Measurements from ENCODE around the gene ACER3.
A peak's percentile ranks its signal among the peaks of the same experiment; 100 is the strongest.
"Not testable (repeated sequence)": the region's sequence is repeated elsewhere in the genome, so short reads cannot be mapped to it uniquely, and the experiment has no call there.

Gene ACER3

DNA sequence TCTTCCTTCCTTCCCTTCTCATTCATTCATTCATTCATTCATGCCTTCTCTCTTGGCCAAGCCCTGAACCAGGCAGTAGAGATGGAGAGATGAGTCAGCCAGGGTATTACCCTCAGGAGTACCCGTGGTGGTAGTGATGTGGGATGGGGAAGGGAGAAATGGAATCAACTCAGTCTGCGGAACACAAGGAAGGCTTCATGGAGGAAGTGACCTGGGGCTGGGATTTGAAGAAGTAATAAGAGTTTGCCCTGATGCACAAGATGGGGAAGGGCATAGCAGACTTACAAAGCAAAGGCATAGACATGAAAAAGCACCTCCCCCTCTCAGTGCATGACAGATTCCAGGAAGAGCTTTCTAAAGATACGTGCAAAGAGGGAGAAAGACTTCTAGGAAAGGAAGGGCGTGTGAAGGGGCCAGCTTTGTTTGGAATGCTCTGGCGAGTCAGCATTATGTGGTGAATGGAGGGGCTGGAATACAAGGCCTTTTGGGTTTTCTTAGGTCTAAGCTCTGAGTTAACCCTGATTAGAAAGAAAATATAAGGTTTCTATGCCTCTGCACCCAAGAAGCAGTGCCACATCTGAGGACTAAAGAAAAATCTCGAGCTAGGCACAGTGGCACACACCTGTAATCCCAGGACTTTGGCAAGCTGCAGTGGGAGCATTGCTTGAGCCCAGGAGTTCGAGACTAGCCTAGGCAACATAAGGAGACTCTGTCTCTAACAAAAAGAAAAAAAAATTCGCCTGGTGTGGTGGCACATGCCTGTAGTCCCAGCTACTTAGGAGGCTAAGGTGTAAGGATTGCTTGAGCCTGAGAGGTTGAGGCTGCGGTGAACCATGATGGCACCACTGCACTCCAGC is 36.4 kb upstream of the ACER3 start:
- no peak for TF ChIP-seq GABPA (IDR thresholded peaks at IDR 0.05; ENCODE audit: low read depth)
- TF ChIP-seq, protein P1, sequence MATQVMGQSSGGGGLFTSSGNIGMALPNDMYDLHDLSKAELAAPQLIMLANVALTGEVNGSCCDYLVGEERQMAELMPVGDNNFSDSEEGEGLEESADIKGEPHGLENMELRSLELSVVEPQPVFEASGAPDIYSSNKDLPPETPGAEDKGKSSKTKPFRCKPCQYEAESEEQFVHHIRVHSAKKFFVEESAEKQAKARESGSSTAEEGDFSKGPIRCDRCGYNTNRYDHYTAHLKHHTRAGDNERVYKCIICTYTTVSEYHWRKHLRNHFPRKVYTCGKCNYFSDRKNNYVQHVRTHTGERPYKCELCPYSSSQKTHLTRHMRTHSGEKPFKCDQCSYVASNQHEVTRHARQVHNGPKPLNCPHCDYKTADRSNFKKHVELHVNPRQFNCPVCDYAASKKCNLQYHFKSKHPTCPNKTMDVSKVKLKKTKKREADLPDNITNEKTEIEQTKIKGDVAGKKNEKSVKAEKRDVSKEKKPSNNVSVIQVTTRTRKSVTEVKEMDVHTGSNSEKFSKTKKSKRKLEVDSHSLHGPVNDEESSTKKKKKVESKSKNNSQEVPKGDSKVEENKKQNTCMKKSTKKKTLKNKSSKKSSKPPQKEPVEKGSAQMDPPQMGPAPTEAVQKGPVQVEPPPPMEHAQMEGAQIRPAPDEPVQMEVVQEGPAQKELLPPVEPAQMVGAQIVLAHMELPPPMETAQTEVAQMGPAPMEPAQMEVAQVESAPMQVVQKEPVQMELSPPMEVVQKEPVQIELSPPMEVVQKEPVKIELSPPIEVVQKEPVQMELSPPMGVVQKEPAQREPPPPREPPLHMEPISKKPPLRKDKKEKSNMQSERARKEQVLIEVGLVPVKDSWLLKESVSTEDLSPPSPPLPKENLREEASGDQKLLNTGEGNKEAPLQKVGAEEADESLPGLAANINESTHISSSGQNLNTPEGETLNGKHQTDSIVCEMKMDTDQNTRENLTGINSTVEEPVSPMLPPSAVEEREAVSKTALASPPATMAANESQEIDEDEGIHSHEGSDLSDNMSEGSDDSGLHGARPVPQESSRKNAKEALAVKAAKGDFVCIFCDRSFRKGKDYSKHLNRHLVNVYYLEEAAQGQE (IDR thresholded peaks at IDR 0.05; ENCODE audit: insufficient replicate concordance, low read depth), result no peak
- Histone ChIP-seq H3K4me3 (replicated peaks; ENCODE audit: insufficient read depth, low read length) (no peak overlapping the region), H3K27ac (replicated peaks) (no peak overlapping the region), H3K27me3 (ENCODE audit: insufficient read depth, poor library complexity, severe bottlenecking) (no peaks in the 10 kb centered on the region)
- DNase-seq (ENCODE audit: low read depth in 1 of 2, low spot score in 1 of 2), result no peak

DNA sequence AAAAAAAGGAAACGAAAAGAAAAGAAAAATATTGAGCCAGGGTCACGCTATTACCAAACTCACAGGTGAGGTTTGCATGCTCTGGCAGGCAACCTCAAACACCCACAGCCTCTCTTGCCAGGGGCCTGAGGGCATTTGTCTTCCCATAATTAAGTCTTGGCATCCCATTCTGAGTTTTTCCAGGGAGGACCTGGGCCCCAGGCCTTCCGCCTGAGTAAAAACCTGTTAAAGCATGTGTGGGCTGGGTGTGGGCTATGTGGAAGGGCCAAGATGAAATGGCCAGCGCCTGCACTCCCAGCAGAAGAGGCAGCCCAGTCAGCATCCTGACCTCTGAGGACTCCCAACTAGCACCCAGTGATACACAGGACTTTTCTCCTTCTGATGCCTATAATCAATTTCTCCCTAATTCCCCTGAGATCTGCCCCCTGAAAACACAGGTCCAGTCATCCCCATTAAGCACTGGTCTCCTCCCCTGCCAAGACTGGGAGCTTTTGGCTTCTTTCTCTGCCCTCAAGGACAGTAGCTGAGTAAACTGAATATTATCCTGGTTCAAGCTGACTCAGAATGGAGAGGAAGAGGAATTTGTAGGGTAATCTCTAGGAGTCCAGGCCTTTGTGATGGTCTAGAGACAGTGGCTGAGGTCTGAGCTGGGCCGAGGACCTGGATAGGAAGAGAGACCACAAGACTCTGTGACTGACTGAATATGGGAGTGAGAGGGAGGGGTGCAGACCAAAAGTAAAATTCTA is 35.6 kb upstream of the ACER3 start:
- Histone ChIP-seq H3K4me3 (replicated peaks; ENCODE audit: insufficient read depth, low read length) (no peak overlapping the region), H3K27ac (replicated peaks) (no peak overlapping the region), H3K27me3 (ENCODE audit: insufficient read depth, poor library complexity, severe bottlenecking) (no peaks in the 10 kb centered on the region)
- TF ChIP-seq SPI1 (IDR thresholded peaks at IDR 0.05; ENCODE audit: borderline replicate concordance, low read depth) (no peak), GABPA (IDR thresholded peaks at IDR 0.05; ENCODE audit: low read depth) (no peak), POLR2AphosphoS5 (IDR thresholded peaks at IDR 0.05; ENCODE audit: low read depth) (no peak)
- TF ChIP-seq, protein P1 (IDR thresholded peaks at IDR 0.05; ENCODE audit: insufficient replicate concordance, low read depth), result no peak
- TF ChIP-seq, protein P2, sequence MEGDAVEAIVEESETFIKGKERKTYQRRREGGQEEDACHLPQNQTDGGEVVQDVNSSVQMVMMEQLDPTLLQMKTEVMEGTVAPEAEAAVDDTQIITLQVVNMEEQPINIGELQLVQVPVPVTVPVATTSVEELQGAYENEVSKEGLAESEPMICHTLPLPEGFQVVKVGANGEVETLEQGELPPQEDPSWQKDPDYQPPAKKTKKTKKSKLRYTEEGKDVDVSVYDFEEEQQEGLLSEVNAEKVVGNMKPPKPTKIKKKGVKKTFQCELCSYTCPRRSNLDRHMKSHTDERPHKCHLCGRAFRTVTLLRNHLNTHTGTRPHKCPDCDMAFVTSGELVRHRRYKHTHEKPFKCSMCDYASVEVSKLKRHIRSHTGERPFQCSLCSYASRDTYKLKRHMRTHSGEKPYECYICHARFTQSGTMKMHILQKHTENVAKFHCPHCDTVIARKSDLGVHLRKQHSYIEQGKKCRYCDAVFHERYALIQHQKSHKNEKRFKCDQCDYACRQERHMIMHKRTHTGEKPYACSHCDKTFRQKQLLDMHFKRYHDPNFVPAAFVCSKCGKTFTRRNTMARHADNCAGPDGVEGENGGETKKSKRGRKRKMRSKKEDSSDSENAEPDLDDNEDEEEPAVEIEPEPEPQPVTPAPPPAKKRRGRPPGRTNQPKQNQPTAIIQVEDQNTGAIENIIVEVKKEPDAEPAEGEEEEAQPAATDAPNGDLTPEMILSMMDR (IDR thresholded peaks at IDR 0.05; ENCODE audit: insufficient read depth, low read length), result no peak
- no peak for DNase-seq (ENCODE audit: low read depth in 1 of 2, low spot score in 1 of 2)

DNA sequence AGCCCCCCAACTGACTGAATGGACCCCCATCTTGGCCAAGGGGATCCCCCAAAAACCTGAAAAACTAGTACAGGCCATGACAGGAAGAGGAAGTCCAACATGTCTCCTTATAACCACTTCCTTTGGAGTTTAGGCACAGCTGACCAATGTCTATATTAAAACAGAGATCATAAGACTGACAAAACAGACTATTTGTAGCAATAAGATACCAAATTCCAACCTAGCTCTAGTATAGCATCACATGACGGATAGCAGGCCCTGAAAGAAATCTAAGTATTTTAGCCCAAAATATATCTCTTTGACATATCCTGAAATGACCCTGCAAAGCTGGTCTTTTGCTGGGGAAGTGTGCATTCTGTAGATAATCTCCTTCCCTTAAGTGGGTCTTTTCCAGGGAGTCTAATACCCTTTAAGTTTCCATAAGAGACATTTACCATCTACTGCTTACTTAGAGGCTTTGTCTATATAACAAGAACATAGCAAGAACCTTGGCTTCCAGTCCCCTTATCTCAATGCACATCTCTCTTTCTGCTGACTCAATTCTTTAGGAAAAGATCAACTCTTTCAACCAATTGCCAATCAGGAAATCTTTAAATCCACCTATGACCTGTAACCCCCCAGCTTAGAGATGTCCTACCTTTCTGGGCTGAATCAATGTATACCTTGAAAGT is 34.9 kb upstream of the ACER3 start:
- DNase-seq (ENCODE audit: low read depth in 1 of 2, low spot score in 1 of 2), result no peak
- Histone ChIP-seq H3K27ac (replicated peaks) (no peak overlapping the region), H3K27me3 (ENCODE audit: insufficient read depth, poor library complexity, severe bottlenecking) (no peaks in the 10 kb centered on the region), H3K4me3 (replicated peaks; ENCODE audit: insufficient read depth, low read length) (no peak overlapping the region)
- TF ChIP-seq, protein P2 (IDR thresholded peaks at IDR 0.05; ENCODE audit: insufficient read depth, low read length), result no peak
- peak; percentile 57; the same call in 1 of the 2 replicates for TF ChIP-seq SPI1 (IDR thresholded peaks at IDR 0.05; ENCODE audit: borderline replicate concordance, low read depth)

DNA sequence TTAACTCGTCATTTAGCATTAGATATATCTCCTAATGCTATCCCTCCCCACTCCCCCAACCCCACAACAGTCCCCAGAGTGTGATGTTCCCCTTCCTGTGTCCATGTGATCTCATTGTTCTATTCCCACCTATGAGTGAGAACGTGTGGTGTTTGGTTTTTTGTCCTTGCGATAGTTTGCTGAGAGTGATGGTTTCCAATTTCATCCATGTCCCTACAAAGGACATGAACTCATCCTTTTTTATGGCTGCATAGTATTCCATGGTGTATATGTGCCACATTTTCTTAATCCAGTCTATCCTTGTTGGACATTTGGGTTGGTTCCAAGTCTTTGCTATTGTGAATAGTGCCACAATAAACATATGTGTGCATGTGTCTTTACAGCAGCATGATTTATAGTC is 34.2 kb upstream of the ACER3 start:
- H3K27me3 ChIP-seq (ENCODE audit: insufficient read depth, poor library complexity, severe bottlenecking); H3K27ac ChIP-seq (replicated peaks); H3K4me3 ChIP-seq (replicated peaks; ENCODE audit: insufficient read depth, low read length); DNase-seq (ENCODE audit: low read depth in 1 of 2, low spot score in 1 of 2): not testable (repeated sequence)

DNA sequence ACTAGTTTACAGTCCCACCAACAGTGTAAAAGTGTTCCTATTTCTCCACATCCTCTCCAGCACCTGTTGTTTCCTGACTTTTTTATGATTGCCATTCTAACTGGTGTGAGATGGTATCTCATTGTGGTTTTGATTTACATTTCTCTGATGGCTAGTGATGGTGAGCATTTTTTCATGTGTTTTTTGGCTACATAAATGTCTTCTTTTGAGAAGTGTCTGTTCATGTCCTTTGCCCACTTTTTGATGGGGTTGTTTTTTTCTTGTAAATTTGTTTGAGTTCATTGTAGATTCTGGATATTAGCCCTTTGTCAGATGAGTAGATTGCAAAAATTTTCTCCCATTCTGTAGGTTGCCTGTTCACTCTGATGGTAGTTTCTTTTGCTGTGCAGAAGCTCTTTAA is 33.7 kb upstream of the ACER3 start:
- not testable (repeated sequence) for H3K27ac ChIP-seq (replicated peaks); H3K27me3 ChIP-seq (ENCODE audit: insufficient read depth, poor library complexity, severe bottlenecking); H3K4me3 ChIP-seq (replicated peaks; ENCODE audit: insufficient read depth, low read length); DNase-seq (ENCODE audit: low read depth in 1 of 2, low spot score in 1 of 2)

Measured in HL-60 (cell line).